ENCODE results near the gene USP24.
"Not testable (repeated sequence)": the region's sequence is repeated elsewhere in the genome, so short reads cannot be mapped to it uniquely, and the experiment has no call there.

The USP24 gene

GRCh38 chr1:55212349-55213150, 2.6 kb downstream of the USP24 start:
- H3K27ac ChIP-seq = peak overlapping the region; percentile 37; the same call in 1 of the 2 replicates
- H3K9me3 ChIP-seq (ENCODE audit: low read depth, low read length) = no peaks in the 10 kb centered on the region
- peak overlapping the region; percentile 97 for H3K4me3 ChIP-seq
- peaks cover 4% of the 10 kb centered on the region; the same call in 1 of the 2 replicates for H3K36me3 ChIP-seq (ENCODE audit: insufficient read depth, low read length)
- no peak for TF ChIP-seq EZH2 (IDR thresholded peaks at IDR 0.05)
- TF ChIP-seq FOXP2 (optimal IDR thresholded peaks at IDR 0.05; ENCODE audit: control extremely low read depth, extremely low read length, insufficient read depth) = no peak
- TF ChIP-seq POLR2AphosphoS5 (IDR thresholded peaks at IDR 0.05; ENCODE audit: borderline replicate concordance, low read depth, low read length) = no peak
- H3K9ac ChIP-seq (ENCODE audit: insufficient read length) = no peak overlapping the region
- DNase-seq (ENCODE audit: low read depth, low spot score) = no peak

DNA sequence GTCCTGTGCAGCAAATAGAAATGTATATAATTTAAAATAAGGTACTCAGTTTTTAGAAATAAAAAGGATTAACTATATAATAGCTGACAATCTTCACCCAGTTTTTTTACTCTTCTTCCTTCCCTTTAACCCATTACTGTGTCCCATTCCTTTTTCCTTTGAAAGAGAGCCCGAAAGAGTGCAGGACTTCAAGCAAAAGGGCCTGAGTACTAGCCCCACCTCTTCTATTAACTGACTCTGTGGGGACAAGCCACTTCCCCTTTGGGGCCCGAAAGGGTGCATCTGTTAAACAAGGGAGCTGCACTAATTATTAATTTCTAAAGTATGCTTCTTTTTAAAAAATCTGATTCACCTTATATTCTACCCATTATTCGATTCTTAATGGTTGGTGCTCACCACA, 3.3 kb downstream of the USP24 start:
- no peak overlapping the region for H3K27ac ChIP-seq
- no peak for TF ChIP-seq POLR2AphosphoS5 (IDR thresholded peaks at IDR 0.05; ENCODE audit: borderline replicate concordance, low read depth, low read length)
- H3K9me3 ChIP-seq (ENCODE audit: low read depth, low read length) = no peaks in the 10 kb centered on the region
- peaks cover 4% of the 10 kb centered on the region; the same call in 1 of the 2 replicates for H3K36me3 ChIP-seq (ENCODE audit: insufficient read depth, low read length)
- no peak overlapping the region for H3K9ac ChIP-seq (ENCODE audit: insufficient read length)
- DNase-seq (ENCODE audit: low read depth, low spot score) = no peak
- no peak overlapping the region for H3K4me3 ChIP-seq

GRCh38 chr1:55210990-55211801, 4.0 kb downstream of the USP24 start:
- Histone ChIP-seq H3K36me3 (ENCODE audit: insufficient read depth, low read length) (peaks cover 4% of the 10 kb centered on the region; the same call in 1 of the 2 replicates), H3K27ac (peak overlapping the region; percentile 63), H3K9me3 (ENCODE audit: low read depth, low read length) (no peaks in the 10 kb centered on the region), H3K4me3 (no peak overlapping the region), H3K9ac (ENCODE audit: insufficient read length) (no peak overlapping the region)
- DNase-seq (ENCODE audit: low read depth, low spot score) = no peak
- TF ChIP-seq FOXP2 (optimal IDR thresholded peaks at IDR 0.05; ENCODE audit: control extremely low read depth, extremely low read length, insufficient read depth) = no peak
- no peak for TF ChIP-seq EZH2 (IDR thresholded peaks at IDR 0.05)
- no peak for TF ChIP-seq POLR2AphosphoS5 (IDR thresholded peaks at IDR 0.05; ENCODE audit: borderline replicate concordance, low read depth, low read length)

DNA sequence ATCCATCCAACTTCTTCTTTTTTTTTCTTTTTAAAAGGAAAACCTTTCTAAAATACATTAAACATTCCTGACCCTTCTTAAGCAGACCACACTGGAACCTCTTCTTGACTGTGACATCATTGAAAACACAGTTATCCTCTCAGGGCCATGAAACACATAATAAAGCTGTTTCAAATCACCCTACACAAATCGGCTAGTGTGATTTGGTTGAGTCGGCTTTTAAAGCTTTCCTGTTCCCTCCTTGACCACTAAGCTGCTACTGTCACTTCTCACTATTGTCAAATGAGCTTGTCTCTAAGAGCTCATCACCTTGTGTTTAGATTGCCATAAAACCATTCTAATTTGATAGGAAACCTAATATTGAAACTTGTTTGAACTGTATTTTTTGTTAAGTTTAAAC, 5.9 kb downstream of the USP24 start:
- TF ChIP-seq EZH2 (IDR thresholded peaks at IDR 0.05) (no peak), POLR2AphosphoS5 (IDR thresholded peaks at IDR 0.05; ENCODE audit: borderline replicate concordance, low read depth, low read length) (no peak), FOXP2 (optimal IDR thresholded peaks at IDR 0.05; ENCODE audit: control extremely low read depth, extremely low read length, insufficient read depth) (no peak)
- Histone ChIP-seq H3K9ac (ENCODE audit: insufficient read length) (no peak overlapping the region), H3K36me3 (ENCODE audit: insufficient read depth, low read length) (peaks cover 4% of the 10 kb centered on the region; the same call in 1 of the 2 replicates), H3K27ac (no peak overlapping the region), H3K9me3 (ENCODE audit: low read depth, low read length) (no peaks in the 10 kb centered on the region), H3K4me3 (no peak overlapping the region)
- DNase-seq (ENCODE audit: low read depth, low spot score) = no peak

- no peak overlapping the region for H3K9ac ChIP-seq (ENCODE audit: insufficient read length)
- H3K27ac ChIP-seq = no peak overlapping the region
- H3K4me3 ChIP-seq = no peak overlapping the region
- no peak for DNase-seq (ENCODE audit: low read depth, low spot score)
- no peaks in the 10 kb centered on the region for H3K9me3 ChIP-seq (ENCODE audit: low read depth, low read length)
- TF ChIP-seq FOXP2 (optimal IDR thresholded peaks at IDR 0.05; ENCODE audit: control extremely low read depth, extremely low read length, insufficient read depth) = no peak
- TF ChIP-seq POLR2AphosphoS5 (IDR thresholded peaks at IDR 0.05; ENCODE audit: borderline replicate concordance, low read depth, low read length) = no peak
- TF ChIP-seq EZH2 (IDR thresholded peaks at IDR 0.05) = no peak
- H3K36me3 ChIP-seq (ENCODE audit: insufficient read depth, low read length) = no peaks in the 10 kb centered on the region
Observed at GRCh38 chr1:55206210-55206609, 9.0 kb downstream of the USP24 start.

DNA sequence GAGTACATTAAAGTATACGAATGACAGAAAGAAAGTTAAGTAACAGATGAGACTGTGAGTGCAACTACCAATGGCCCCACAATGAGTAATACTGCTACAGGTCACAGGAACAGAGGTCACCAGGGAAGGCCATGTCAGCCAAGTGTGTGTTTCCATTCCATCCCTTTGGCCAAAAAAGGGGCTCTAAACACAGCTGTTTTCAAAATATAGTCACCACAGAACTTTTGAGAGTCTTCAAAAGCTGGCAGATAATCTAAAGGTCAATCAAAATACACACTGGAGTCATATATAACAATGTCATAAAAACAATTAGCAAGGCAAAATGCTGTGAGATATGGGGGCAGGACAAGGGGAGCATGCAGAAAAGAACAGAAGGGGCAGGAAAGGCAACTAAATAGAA, 10.2 kb downstream of the USP24 start:
- Histone ChIP-seq H3K9me3 (ENCODE audit: low read depth, low read length) (no peaks in the 10 kb centered on the region), H3K36me3 (ENCODE audit: insufficient read depth, low read length) (no peaks in the 10 kb centered on the region), H3K9ac (ENCODE audit: insufficient read length) (no peak overlapping the region), H3K4me3 (no peak overlapping the region), H3K27ac (no peak overlapping the region)
- TF ChIP-seq FOXP2 (optimal IDR thresholded peaks at IDR 0.05; ENCODE audit: control extremely low read depth, extremely low read length, insufficient read depth) (no peak), EZH2 (IDR thresholded peaks at IDR 0.05) (no peak), POLR2AphosphoS5 (IDR thresholded peaks at IDR 0.05; ENCODE audit: borderline replicate concordance, low read depth, low read length) (no peak)
- DNase-seq (ENCODE audit: low read depth, low spot score) = no peak

GRCh38 chr1:55203064-55203463, 12.1 kb downstream of the USP24 start:
- no peaks in the 10 kb centered on the region for H3K36me3 ChIP-seq (ENCODE audit: insufficient read depth, low read length)
- DNase-seq (ENCODE audit: low read depth, low spot score) = no peak
- TF ChIP-seq EZH2 (IDR thresholded peaks at IDR 0.05) (no peak), POLR2AphosphoS5 (IDR thresholded peaks at IDR 0.05; ENCODE audit: borderline replicate concordance, low read depth, low read length) (no peak), FOXP2 (optimal IDR thresholded peaks at IDR 0.05; ENCODE audit: control extremely low read depth, extremely low read length, insufficient read depth) (no peak)
- H3K27ac ChIP-seq = no peak overlapping the region
- H3K4me3 ChIP-seq = no peak overlapping the region
- H3K9me3 ChIP-seq (ENCODE audit: low read depth, low read length) = no peaks in the 10 kb centered on the region
- H3K9ac ChIP-seq (ENCODE audit: insufficient read length) = no peak overlapping the region

DNA sequence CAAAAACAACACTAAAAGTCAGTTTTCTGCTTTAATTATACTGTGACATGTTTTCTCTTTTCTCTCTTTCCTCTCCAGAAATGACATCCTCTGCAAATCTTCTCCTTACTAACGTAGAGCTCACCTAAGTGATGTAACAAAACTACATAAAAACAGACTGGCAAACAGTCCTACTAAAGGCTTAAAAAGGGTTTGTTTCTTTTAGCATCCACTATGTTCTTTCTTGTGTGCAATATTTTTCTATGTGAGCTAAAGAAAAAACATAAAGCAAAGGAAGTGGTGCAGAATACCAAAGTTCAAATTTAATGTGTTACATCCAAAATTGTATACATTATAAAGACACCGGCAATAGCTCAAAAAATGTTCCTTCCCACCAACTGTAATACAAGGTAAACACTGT, 14.5 kb downstream of the USP24 start:
- Histone ChIP-seq H3K27ac (no peak overlapping the region), H3K4me3 (no peak overlapping the region), H3K9ac (ENCODE audit: insufficient read length) (no peak overlapping the region), H3K36me3 (ENCODE audit: insufficient read depth, low read length) (no peaks in the 10 kb centered on the region), H3K9me3 (ENCODE audit: low read depth, low read length) (no peaks in the 10 kb centered on the region)
- no peak for DNase-seq (ENCODE audit: low read depth, low spot score)
- TF ChIP-seq FOXP2 (optimal IDR thresholded peaks at IDR 0.05; ENCODE audit: control extremely low read depth, extremely low read length, insufficient read depth) = no peak

DNA sequence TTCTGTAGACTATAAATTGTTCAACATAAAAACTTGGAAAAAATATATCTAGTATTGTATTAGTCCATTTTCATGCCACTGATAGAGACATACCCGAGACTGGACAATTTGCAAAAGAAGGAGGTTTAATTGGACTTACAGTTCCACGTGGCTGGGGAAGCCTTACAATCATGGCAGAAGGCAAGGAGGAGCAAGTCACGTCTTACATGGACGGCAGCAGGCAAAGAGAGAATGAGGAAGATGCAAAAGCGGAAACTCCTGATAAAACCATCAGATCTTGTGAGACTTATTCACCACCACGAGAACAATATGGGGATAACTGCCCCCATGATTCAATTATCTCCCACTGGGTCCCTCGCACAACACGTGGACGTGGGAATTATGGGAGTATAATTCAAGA, 15.4 kb downstream of the USP24 start:
- H3K9ac ChIP-seq (ENCODE audit: insufficient read length); H3K9me3 ChIP-seq (ENCODE audit: low read depth, low read length); H3K4me3 ChIP-seq; DNase-seq (ENCODE audit: low read depth, low spot score); H3K27ac ChIP-seq; H3K36me3 ChIP-seq (ENCODE audit: insufficient read depth, low read length): not testable (repeated sequence)

Data from SK-N-MC (cell line).